Stimulated activated CD8-positive, alpha-beta memory T cell treated with anti-CD3 and anti-CD28 coated beads, Interleukin-4, amount 100 ng/mL, for 1 hour (primary cell): ENCODE measurements around the gene RPS19BP1.
"Not testable (repeated sequence)": the region's sequence is repeated elsewhere in the genome, so short reads cannot be mapped to it uniquely, and the experiment has no call there.

Source experiments
- DNase-seq, 2 donors: peaks; one replicate each; pipeline ENCODE4 v3.0.0-alpha.2; 2020; ENCODE audit warnings: low read depth in 2 of 2, low spot score in 1 of 2

RPS19BP1 gene

GRCh38 chr22:39528681-39529486 is 3.7 kb downstream of the RPS19BP1 start:
- peak; percentile 68 to 87 for DNase-seq

DNA sequence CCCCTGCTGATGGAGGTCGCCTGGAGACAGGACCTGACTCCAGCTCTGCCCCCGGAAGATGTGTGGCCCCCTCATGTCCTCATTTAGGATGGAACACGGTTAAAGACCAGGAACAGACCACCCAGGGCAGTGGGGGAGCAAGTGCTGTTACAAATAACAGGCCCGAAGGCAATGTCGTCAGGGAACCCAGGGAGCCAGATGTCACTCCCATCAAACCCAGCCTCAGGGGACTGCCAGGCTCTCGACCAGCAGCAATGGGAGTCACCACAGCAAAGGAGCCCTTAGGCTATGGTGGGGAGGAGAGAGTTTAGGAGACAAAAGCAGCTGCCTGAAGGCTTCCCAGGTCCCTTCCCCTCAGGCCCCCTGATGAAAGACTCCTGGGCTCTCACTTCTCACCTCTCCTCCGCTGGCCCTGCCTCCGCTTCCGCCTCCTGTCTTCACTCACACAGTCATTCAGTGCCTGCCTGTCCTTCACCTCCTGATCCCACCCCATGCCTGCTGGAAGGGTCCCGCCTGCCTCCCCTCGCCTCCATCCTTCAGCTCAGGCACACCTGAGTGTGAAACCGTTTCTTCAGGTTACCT is 4.4 kb downstream of the RPS19BP1 start:
- no peak for DNase-seq

DNA sequence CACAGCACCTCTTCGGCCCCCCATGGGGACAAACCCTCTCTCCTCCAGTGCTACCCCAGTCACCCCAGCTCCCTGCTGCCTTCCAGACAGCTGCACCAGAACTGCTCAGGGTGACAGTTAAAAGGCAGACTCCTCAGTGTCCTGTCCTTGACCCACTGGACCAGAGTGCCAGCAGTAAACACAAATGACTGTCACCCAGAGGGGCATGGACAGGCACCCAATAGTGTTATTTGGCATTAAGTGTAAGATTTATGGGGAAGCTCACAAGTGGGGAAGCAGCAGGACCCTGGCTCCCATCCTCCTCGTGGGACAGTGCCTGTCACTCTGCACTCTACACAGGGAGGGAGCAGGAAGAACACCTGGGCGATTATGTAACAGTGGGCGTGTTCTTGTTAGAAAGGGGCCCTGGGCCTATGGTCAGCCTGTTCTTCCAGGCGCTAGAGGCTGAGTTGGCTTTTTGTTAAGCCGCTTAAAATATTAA is 5.0 kb downstream of the RPS19BP1 start:
- no peak for DNase-seq

DNA sequence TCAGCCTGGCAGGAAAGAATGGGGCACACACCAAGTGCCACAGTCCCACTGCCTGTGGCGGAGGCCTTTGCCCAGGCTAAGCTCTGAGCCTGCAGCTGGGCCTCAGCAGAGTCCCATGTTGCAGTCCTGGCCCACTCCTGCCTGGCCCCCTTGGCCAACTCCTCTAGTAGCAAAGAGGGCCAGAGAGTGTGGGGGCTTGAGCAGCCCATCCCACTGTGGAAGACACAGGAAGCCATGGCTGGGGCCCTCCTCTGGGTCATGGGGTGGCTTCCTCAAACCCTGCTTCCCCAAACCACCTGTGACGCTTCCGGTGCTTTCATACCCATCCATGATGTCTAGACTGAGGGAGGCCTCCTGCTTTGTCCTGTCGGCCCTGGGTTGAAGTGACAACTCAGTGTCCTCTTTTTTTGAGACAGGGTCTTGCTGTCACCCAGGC is 5.8 kb downstream of the RPS19BP1 start:
- no peak for DNase-seq

DNA sequence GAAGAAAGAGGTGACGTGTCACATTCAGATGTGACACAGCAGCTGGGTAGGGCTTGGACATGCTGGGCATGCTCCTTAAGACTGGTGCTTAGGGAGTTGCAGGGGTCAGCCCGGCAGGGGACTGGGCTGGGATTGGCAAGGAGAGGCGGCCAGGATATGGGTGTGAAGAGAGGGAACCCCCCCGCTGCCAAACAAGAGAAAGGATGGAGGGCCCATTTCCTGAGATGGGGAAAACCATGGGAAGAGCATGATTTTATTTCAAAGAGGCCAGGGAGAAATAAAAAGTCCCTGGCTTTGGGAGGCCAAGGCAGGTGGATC is 6.9 kb downstream of the RPS19BP1 start:
- no peak for DNase-seq

DNA sequence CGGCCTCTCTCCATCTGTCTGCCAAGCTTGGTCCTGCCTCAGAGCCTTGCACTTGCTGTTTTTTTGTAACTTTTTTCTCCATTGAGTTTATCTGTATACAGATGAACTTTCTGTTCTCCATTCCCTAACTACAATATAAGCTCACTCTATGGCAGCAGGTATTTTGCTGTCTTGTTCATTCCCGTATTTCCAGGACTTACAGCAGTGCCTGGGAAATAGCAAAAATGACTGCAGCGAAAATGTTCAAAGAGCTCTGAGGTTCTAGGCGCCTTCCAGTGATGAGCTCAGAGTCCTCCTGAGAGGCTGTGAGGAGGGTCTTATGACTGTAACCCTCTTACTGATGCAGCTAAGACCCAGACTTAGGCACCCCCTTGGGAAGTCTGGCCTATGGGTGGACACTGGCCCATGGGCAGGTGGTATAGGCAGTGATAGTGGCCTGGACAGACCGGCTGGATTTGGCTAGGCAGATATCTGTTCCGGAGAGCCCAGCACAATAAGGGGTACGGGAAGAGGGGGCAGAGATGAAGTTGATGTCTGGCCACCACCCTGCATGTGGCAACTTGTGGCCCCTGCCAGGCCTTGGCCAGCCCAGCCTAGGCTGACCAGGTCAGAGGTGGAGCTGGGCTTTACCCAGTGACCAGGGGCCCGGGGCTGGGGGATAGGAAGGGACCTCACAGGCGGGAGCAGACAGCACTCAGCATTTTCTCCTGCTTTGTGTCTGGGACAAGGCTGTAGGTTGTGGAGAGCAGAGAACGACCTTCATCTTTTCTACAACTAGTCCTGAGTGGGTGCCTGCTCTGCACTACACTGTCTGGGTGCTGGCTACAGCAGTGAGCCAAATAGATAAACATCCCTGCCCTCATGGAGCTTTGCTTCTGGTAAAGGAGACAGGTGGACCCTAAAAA is 7.5 kb downstream of the RPS19BP1 start:
- no peak for DNase-seq

DNA sequence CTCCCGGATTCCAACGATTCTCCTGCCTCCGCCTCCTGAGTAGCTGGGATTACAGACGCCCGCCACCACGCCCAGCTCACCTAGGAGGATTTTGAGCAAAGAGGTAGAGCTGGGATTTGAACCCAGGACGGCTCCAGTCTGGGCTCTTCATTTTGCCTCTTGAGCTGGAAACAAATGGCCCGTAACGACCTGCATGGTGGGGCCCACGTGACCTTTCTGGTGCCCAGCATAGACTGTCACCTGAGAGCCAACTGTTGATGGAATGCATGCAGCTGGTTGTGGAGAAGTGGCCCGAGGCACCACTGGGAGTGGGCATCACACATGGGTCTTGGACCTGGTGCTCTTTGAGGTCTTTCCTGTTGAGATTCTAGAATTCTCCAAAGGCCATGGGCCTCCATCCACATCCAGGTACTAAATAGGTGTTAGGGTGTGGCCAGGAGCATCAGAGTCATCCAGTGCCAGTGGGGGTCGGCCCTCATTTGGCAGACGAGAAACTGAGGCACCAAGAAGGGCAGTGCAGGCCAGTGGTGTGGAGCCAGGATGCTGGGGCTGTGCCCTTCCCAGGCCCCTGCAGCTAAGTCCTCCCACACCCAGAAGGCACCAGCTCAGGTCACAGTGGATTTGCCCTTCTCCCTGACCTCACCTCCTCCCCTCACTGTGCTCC is 8.3 kb downstream of the RPS19BP1 start:
- DNase-seq: no peak

DNA sequence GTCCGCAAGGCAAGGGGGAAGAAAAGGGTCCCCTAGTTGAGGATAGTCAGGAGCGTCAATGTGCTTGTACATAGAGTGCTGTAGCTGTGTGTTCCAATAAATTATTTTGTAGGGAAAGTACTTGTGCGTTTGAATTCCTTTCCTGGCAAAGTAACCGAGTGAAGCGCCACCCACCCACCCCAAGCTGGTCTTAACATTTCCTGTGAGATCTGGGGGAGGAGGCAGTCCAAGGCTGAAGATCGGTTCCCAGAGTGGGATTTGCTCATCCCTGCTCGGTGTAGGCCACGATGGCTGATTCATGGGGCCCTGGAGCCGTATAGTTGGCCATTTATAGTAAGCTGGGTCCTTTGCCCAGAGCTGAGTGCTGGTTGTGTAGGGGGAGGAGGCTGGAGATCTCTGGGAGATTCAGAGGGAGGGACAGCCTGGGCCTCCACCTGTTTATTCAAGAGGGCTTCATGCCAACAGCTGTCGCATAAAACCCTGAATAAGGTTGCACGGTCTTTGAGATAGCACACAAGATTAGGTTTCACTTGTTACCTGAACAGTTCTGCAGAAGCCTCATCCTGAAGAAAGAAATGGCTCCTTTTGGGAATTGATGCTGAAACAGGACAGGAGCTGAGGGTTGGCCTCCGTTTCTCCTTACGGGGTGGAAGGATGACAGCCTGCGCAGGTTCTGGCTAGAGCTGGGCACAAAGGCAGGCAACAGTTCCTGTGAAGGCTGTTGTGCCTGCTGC is 9.8 kb downstream of the RPS19BP1 start:
- no peak for DNase-seq

GRCh38 chr22:39522091-39522490 is 10.5 kb downstream of the RPS19BP1 start:
- DNase-seq: not testable (repeated sequence)

DNA sequence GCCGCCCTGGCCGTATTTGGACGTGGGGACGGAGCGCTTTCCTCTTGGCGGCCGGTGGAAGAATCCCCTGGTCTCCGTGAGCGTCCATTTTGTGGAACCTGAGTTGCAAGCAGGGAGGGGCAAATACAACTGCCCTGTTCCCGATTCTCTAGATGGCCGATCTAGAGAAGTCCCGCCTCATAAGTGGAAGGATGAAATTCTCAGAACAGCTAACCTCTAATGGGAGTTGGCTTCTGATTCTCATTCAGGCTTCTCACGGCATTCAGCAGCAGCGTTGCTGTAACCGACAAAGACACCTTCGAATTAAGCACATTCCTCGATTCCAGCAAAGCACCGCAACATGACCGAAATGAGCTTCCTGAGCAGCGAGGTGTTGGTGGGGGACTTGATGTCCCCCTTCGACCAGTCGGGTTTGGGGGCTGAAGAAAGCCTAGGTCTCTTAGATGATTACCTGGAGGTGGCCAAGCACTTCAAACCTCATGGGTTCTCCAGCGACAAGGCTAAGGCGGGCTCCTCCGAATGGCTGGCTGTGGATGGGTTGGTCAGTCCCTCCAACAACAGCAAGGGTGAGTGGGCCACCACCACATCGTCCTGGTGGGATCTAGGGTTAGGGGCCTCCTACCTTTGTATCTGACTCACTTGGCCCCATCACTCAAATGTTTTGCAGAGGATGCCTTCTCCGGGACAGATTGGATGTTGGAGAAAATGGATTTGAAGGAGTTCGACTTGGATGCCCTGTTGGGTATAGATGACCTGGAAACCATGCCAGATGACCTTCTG is 11.3 kb downstream of the RPS19BP1 start:
- DNase-seq: not testable (repeated sequence)

DNA sequence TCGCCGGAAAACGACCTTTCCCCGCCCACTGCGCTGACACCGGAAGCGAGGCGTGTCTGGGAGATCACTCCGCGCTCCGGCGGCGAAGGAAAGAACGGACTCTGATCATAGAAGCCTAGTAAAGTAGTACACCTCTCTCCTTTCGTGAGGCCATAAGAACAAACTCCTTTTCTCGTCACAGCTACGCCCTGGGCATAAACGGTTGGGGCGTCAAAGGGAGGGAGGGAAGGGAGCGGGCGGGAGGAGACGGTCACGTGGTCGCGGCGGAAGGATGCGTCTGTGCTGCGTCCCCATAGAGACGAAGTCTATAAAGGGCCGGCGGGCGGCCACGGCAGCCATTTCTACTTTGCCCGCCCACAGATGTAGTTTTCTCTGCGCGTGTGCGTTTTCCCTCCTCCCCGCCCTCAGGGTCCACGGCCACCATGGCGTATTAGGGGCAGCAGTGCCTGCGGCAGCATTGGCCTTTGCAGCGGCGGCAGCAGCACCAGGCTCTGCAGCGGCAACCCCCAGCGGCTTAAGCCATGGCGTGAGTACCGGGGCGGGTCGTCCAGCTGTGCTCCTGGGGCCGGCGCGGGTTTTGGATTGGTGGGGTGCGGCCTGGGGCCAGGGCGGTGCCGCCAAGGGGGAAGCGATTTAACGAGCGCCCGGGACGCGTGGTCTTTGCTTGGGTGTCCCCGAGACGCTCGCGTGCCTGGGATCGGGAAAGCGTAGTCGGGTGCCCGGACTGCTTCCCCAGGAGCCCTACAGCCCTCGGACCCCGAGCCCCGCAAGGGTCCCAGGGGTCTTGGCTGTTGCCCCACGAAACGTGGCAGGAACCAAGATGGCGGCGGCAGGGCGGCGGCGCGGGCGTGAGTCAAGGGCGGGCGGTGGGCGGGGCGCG is 12.1 kb downstream of the RPS19BP1 start, which contains the start of gene ATF4:
Gene ATF4 (plus strand): TSS at position 337 of the 880 bp plus-strand sequence. CDS start 884 bp downstream, outside the sequence.
- DNase-seq: peak; percentile 89 to 92

DNA sequence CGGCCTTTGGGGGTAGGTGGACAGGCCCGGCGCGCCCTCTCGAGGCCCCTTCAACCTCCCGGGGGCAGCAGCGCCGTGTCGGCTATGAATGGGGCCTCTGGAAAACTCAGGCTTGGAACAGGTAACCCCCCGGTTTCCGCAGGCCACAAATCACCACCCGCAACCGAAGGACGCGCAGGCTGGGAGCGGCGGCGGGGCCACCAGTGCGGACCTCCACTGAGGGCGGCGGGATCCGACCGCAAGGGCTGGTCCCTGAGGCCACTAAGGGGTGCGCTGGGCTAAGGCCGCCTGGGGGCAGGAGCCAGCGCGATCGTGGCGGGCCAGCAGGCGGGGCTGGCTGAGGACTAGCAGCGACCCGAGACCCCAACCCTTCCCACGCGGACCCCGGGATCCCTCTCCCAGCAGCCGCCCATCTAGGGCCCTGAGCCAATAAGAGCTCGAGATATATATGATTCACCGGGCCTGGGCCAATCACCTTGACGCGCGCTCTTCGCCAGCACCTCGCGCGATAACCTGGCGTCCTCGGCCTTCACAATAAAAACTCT is 12.8 kb downstream of the RPS19BP1 start:
- no peak for DNase-seq

- DNase-seq: no peak
These were observed 13.4 kb downstream of the RPS19BP1 start for GRCh38 chr22:39518996-39519680.

DNA sequence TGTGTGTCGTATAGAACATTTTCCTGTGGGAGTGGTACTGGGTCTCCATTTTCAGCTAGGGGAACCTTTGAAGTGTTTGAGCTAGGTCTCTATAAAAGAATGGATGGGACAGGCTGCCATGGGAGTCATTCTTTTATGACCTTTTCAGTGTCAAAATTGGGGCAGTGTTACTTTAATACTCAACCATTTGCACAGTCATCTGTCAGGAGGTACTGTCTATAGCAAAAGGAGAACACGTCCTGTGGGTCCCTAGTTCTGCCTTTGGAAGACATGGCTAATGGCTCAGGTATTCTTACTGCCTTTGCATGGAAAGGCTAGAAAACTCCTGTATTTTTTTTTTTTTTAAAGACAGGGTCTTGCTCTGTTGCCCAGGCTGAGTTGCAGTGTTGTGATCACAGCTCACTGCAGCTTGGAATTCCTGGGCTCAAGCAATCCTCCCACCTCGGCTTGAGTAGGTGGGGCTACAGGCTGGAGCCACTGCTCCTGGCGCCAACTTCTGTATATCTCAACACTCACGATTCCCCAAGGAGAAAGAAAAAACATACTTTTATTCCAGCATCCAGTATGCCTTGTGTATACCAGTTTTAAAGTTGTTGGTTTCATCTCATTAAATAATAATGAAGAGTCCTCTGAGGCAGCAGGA is 14.3 kb downstream of the RPS19BP1 start:
- no peak for DNase-seq

GRCh38 chr22:39517470-39517869 is 15.1 kb downstream of the RPS19BP1 start:
- DNase-seq: no peak

DNA sequence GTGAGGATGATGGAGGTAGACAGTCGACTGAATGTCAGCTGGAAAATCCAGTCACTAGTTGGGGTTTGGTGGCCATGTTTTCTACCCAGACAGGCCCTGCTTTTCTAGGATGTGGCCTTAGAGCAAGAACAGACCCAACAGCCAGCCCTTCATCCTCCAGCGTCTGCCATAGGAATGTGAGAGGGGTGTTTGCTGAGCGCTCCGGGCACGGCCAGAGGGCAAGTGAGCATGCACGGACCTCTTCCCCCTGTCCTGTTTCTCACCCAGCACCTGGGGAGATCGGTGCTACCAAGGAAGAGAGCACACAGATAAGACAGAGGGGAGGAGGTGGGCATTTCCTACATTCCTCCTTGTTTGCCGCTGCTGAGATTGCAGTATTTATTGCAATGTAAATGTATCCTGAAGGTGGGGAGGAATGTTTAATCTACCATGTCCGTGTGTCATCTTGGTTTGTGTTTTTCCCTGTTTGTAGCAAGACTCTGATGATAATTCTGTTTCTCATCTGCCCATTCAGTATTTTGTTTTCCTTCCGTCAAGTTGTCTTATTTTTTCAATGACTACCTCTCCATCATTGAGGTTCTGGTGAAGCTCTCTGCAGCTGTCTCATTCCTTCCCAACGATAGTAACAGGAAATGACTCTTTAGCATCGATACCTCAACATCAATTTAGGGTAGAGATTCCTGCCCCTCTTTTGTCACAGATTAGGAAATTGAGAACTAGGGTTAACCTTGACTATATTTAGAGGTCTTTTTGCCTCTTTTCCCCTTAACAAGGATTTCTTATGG is 17.1 kb downstream of the RPS19BP1 start:
- DNase-seq: no peak
